ENCODE measurements around the gene CDK5. TPM values are rescaled to one million over a fixed set of nuclear protein-coding genes. Genes with fewer than 3 reads are reported as not detected.

CDK5 gene
- total and polyA plus RNA-seq, 2 donors from 2014 or later: 9.1 to 21.5 TPM

DNA sequence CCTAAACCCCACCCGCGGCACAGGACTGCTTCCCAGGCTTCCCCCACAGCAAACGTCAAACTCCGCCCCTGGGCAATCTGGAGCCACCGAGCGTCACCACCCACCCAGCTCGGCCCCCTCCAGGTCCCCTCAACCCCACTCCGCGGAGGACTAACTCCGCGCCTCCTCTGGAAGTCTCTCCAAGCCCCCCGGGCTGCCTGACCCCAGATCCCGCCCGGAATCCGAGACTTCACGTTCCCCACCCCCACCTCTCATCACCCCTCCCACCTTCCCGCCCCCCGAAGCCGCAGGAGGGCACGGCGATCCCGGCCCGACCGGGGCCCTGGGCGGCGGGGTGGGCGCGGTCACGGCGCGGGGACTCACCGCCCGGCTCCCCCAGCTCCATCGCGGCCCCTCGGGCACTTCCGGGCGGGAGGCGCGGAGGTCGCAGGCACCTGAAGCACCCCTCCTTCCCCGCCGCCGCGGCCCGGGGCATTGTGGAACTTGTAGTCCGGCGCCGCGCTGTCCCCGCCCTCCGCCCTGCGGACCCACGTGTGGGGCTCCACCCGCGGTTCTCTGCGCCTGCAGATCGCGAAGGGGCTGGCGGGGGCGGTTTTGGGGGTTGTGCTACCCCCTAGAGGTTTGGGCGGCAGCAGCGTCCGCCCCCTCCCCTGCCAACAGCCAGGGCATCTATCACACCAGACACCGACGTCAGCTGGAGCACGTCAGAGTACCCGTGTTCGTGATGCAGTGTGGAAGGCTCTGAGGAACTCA is 25.6 kb upstream of the CDK5 start, which contains the start of gene TMUB1:
Gene TMUB1 (minus strand): TSS at position 423 of the 753 bp plus-strand sequence. CDS start 930 bp downstream, outside the sequence.
- peaks cover 0 to 50% (median 13%) of the 10 kb centered on the region in 3 donors for H3K4me1 ChIP-seq (ENCODE audit: control insufficient read depth in 2 of 3, insufficient read depth in 2 of 3, low read depth in 1 of 3, low read length in 3 of 3)
- H3K27me3 ChIP-seq (ENCODE audit: control insufficient read depth, insufficient read depth, low read length): no peaks in the 10 kb centered on the region
- intact Hi-C loops (cut with DNase I): no loop called here
- H3K36me3 ChIP-seq (ENCODE audit: control insufficient read depth in 2 of 3, insufficient read depth in 3 of 3, low read length in 3 of 3): no peaks in the 10 kb centered on the region
- H3K4me3 ChIP-seq (ENCODE audit: low read length in 3 of 3): peak within 1 kb of the TSS; percentile 57 to 91 (median 69)
- DNase-seq (peak; percentile 60 to 94 (median 79)), FAIRE-seq (no peak)
- H3K9ac ChIP-seq (ENCODE audit: low read length in 3 of 3): peak within 1 kb of the TSS; percentile 42 to 77 (median 58)
- peak within 1 kb of the TSS; percentile 83 to 88 for H3K27ac ChIP-seq (ENCODE audit: low read depth in 2 of 2, low read length in 2 of 2)
- H3K9me3 ChIP-seq (ENCODE audit: control insufficient read depth in 2 of 3, insufficient read depth in 1 of 3, low read length in 3 of 3): no peaks in the 10 kb centered on the region
- TF ChIP-seq, protein P1, sequence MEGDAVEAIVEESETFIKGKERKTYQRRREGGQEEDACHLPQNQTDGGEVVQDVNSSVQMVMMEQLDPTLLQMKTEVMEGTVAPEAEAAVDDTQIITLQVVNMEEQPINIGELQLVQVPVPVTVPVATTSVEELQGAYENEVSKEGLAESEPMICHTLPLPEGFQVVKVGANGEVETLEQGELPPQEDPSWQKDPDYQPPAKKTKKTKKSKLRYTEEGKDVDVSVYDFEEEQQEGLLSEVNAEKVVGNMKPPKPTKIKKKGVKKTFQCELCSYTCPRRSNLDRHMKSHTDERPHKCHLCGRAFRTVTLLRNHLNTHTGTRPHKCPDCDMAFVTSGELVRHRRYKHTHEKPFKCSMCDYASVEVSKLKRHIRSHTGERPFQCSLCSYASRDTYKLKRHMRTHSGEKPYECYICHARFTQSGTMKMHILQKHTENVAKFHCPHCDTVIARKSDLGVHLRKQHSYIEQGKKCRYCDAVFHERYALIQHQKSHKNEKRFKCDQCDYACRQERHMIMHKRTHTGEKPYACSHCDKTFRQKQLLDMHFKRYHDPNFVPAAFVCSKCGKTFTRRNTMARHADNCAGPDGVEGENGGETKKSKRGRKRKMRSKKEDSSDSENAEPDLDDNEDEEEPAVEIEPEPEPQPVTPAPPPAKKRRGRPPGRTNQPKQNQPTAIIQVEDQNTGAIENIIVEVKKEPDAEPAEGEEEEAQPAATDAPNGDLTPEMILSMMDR (IDR thresholded peaks at IDR 0.05; ENCODE audit: borderline replicate concordance, extremely low read depth, insufficient read depth): no peak

DNA sequence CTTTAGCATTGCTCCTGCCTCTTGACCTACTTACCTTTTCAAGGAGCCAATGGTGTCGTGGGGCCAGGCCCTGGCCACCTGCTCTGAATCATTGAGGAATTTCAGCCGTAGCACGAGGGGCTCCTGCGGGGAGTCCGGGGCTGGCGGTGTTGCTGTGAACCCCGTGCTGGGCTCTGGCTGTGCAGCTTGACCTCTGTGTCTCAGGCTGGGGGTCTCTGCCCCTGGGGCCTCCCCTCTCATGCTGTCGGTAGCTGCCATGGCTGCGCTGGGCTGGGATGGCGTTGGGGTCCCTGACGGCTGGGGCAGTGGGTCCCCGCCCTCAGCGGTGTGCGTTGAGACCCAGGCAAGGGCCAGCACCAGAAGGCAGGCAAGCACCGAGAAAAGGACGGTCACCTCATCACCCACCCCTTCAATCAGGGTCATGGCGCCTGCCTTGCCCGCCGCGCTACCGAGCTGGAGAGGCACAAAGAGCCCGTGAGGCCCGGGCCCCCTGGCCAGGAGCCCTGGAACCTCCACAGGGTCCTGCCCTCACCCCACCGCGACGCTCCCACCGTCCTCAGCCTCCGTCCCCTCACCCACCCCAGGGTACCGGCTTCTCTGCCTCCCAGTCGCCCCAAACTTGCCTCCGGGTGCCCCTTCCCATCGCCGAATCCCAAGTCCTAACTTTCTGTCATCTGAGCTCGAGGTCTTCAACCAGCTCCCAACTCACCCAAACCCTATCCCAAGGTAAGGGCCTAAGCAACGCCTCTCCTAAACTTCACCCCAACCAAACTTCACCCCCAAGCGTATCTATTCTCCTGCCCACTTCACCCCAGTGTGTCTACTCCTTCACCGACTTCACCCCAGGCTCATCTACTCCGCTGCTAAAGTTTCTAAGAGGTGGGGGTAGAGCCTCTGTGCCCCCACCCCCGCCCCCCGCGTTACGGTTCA is 24.7 kb upstream of the CDK5 start:
- TF ChIP-seq, protein P1 (IDR thresholded peaks at IDR 0.05; ENCODE audit: borderline replicate concordance, extremely low read depth, insufficient read depth): no peak
- no peak for FAIRE-seq
- peak in 2 of 5 donors; percentile 76 to 79 for DNase-seq
- Histone ChIP-seq H3K9me3 (ENCODE audit: control insufficient read depth in 2 of 3, insufficient read depth in 1 of 3, low read length in 3 of 3) (no peaks in the 10 kb centered on the region), H3K4me1 (ENCODE audit: control insufficient read depth in 2 of 3, insufficient read depth in 2 of 3, low read depth in 1 of 3, low read length in 3 of 3) (peaks cover 0 to 44% (median 6%) of the 10 kb centered on the region in 3 donors), H3K27me3 (ENCODE audit: control insufficient read depth, insufficient read depth, low read length) (no peaks in the 10 kb centered on the region), H3K36me3 (ENCODE audit: control insufficient read depth in 2 of 3, insufficient read depth in 3 of 3, low read length in 3 of 3) (peaks cover 0 to 2% (median 0%) of the 10 kb centered on the region in 3 donors), H3K27ac (ENCODE audit: low read depth in 2 of 2, low read length in 2 of 2) (peak overlapping the region; percentile 83 to 88), H3K4me3 (ENCODE audit: low read length in 3 of 3) (peak overlapping the region; percentile 57 to 91 (median 69)), H3K9ac (ENCODE audit: low read length in 3 of 3) (peak overlapping the region; percentile 42 to 77 (median 58))
- intact Hi-C loops (cut with DNase I): no loop called here

DNA sequence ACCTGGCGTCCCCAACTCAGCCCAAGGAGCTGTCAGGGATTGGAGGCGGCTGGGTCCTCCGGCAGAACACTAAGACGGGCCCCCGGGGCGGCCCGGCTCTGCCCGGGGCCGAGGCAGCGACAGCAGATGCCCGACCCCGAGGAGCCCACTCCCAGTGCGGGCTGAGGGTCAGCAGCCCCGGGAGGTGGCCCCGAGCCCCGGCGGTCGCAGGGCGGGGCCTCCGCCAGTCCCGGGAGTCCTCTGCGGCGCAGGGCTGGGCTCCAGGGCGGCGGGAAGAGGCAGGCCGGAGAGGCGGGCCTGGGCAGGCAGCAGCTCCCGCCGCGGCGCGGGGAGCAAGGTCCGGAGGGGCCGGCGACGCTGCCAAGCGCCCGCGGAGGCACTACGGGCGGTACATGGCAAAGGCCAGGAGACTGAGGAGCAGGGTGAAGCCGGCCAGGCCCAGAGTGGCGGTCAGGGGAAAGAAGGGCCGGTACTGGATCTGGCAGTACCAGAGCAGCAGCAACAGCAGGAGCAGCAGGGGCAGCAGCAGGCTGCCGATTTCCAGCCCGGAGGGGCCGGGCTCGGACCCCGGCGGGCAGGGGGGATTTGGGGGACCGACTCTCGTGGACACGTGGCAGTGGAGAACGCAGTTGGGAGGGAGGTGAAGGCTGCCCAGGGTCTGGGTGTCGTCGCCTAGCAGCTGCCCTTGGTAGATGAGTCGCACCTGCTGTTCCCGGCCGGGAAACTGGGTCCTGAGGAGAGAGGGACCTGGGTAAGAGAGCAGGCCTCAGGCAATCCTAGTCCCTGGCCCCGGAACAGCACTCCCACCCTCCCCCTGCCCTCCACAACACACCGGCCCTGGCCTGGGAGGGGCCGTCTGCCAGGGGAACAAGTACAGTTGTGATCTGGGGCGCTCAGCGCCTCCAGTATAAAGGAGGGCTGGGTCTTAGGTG is 23.7 kb upstream of the CDK5 start:
- intact Hi-C loops (cut with DNase I): no loop called here
- peaks cover 0 to 47% (median 6%) of the 10 kb centered on the region in 3 donors for H3K4me1 ChIP-seq (ENCODE audit: control insufficient read depth in 2 of 3, insufficient read depth in 2 of 3, low read depth in 1 of 3, low read length in 3 of 3)

More for the DNA sequence above, 23.7 kb upstream of the CDK5 start:
- FAIRE-seq (no peak), DNase-seq (peak in 4 of 5 donors; percentile 20 to 83 (median 46))
- TF ChIP-seq, protein P1 (IDR thresholded peaks at IDR 0.05; ENCODE audit: borderline replicate concordance, extremely low read depth, insufficient read depth): no peak
- peak overlapping the region; percentile 85 to 88 for H3K27ac ChIP-seq (ENCODE audit: low read depth in 2 of 2, low read length in 2 of 2)
- peaks cover 0 to 2% (median 0%) of the 10 kb centered on the region in 3 donors for H3K36me3 ChIP-seq (ENCODE audit: control insufficient read depth in 2 of 3, insufficient read depth in 3 of 3, low read length in 3 of 3)
- no peaks in the 10 kb centered on the region for H3K9me3 ChIP-seq (ENCODE audit: control insufficient read depth in 2 of 3, insufficient read depth in 1 of 3, low read length in 3 of 3)
- H3K9ac ChIP-seq (ENCODE audit: low read length in 3 of 3): peak overlapping the region in 2 of 3 donors; percentile 24 to 91
- H3K4me3 ChIP-seq (ENCODE audit: low read length in 3 of 3): peak overlapping the region; percentile 36 to 91 (median 38)
- no peaks in the 10 kb centered on the region for H3K27me3 ChIP-seq (ENCODE audit: control insufficient read depth, insufficient read depth, low read length)
